H1 (cell line): ENCODE measurements around the gene ST6GALNAC2. TPM values are rescaled to one million over a fixed set of nuclear protein-coding genes. Genes with fewer than 3 reads are reported as not detected.
A peak's percentile ranks its signal among the peaks of the same experiment; 100 is the strongest.

Experiments used
- ASH2L ChIP-seq: fragments of 200-600, 300-600 bp; sonication (generic); IDR thresholded peaks from one replicate; pipeline ENCODE4 v1.7.1; 2017; ENCODE audit warnings: low read length
- CBX5 ChIP-seq: fragments of 300-800, 300-1000 bp; sonication (generic); IDR thresholded peaks from 2 replicates; pipeline ENCODE4 v1.7.1; 2016; ENCODE audit warnings: antibody characterized with exemption, low read length, low read depth
- KDM5A ChIP-seq: fragments of 200-600 bp; IDR thresholded peaks from 2 replicates; pipeline ENCODE4 v1.7.1; 2012; ENCODE audit warnings: mild to moderate bottlenecking, low read length, inconsistent platforms, mixed read lengths
- MAFK ChIP-seq: IDR thresholded peaks from 2 replicates; pipeline ENCODE4 v1.6.1; 2012; ENCODE audit warnings: low read depth, mild to moderate bottlenecking, improper control_type of control experiment, low read length
- polyA plus RNA-seq, 7 experiments: library from polyadenylated mRNA; depleted of rRNA in 3 of 7; stranded (reverse) in 5 of 7; unstranded in 2 of 7; fragments of >200 nt in 5 of 7; fragments of 200-250 nt in 2 of 7; gene quantifications; 1 replicate in 5 of 7; 2 replicates in 1 of 7; 4 replicates in 1 of 7; pipeline versions ENCODE4 v1.2.1 to v1.2.3, GENCODE V29; 2011 to 2013; ENCODE audit warnings: missing spikeins in 2 of 7, mixed read lengths in 2 of 7
- total RNA-seq: library from RNA; stranded (reverse); fragmentation: NEBNext Ultra II Directional; extraction: Animal tissue kit (Norgen Biotek cat#: 25700); gene quantifications from 2 replicates; pipeline ENCODE4 v1.2.1, GENCODE V29; 2021
- TF ChIP-seq, protein P1 (sequence below): fragments of 300-600 bp; sonication (generic); IDR thresholded peaks from 2 replicates; pipeline ENCODE4 v1.7.1; 2012; ENCODE audit warnings: low read length, moderate library complexity, mild to moderate bottlenecking, inconsistent platforms; ENCODE audit not compliant: insufficient replicate concordance

ST6GALNAC2 gene
- total and polyA plus RNA-seq, 2 of the 8 experiments (the other 6 are each of a cell fraction or from before 2014, with no cell fraction given) = 0.09 TPM; not detected in 1

GRCh38 chr17:76540381-76541300 is 45.0 kb downstream of the ST6GALNAC2 start (continued):
- TF ChIP-seq, protein P1, sequence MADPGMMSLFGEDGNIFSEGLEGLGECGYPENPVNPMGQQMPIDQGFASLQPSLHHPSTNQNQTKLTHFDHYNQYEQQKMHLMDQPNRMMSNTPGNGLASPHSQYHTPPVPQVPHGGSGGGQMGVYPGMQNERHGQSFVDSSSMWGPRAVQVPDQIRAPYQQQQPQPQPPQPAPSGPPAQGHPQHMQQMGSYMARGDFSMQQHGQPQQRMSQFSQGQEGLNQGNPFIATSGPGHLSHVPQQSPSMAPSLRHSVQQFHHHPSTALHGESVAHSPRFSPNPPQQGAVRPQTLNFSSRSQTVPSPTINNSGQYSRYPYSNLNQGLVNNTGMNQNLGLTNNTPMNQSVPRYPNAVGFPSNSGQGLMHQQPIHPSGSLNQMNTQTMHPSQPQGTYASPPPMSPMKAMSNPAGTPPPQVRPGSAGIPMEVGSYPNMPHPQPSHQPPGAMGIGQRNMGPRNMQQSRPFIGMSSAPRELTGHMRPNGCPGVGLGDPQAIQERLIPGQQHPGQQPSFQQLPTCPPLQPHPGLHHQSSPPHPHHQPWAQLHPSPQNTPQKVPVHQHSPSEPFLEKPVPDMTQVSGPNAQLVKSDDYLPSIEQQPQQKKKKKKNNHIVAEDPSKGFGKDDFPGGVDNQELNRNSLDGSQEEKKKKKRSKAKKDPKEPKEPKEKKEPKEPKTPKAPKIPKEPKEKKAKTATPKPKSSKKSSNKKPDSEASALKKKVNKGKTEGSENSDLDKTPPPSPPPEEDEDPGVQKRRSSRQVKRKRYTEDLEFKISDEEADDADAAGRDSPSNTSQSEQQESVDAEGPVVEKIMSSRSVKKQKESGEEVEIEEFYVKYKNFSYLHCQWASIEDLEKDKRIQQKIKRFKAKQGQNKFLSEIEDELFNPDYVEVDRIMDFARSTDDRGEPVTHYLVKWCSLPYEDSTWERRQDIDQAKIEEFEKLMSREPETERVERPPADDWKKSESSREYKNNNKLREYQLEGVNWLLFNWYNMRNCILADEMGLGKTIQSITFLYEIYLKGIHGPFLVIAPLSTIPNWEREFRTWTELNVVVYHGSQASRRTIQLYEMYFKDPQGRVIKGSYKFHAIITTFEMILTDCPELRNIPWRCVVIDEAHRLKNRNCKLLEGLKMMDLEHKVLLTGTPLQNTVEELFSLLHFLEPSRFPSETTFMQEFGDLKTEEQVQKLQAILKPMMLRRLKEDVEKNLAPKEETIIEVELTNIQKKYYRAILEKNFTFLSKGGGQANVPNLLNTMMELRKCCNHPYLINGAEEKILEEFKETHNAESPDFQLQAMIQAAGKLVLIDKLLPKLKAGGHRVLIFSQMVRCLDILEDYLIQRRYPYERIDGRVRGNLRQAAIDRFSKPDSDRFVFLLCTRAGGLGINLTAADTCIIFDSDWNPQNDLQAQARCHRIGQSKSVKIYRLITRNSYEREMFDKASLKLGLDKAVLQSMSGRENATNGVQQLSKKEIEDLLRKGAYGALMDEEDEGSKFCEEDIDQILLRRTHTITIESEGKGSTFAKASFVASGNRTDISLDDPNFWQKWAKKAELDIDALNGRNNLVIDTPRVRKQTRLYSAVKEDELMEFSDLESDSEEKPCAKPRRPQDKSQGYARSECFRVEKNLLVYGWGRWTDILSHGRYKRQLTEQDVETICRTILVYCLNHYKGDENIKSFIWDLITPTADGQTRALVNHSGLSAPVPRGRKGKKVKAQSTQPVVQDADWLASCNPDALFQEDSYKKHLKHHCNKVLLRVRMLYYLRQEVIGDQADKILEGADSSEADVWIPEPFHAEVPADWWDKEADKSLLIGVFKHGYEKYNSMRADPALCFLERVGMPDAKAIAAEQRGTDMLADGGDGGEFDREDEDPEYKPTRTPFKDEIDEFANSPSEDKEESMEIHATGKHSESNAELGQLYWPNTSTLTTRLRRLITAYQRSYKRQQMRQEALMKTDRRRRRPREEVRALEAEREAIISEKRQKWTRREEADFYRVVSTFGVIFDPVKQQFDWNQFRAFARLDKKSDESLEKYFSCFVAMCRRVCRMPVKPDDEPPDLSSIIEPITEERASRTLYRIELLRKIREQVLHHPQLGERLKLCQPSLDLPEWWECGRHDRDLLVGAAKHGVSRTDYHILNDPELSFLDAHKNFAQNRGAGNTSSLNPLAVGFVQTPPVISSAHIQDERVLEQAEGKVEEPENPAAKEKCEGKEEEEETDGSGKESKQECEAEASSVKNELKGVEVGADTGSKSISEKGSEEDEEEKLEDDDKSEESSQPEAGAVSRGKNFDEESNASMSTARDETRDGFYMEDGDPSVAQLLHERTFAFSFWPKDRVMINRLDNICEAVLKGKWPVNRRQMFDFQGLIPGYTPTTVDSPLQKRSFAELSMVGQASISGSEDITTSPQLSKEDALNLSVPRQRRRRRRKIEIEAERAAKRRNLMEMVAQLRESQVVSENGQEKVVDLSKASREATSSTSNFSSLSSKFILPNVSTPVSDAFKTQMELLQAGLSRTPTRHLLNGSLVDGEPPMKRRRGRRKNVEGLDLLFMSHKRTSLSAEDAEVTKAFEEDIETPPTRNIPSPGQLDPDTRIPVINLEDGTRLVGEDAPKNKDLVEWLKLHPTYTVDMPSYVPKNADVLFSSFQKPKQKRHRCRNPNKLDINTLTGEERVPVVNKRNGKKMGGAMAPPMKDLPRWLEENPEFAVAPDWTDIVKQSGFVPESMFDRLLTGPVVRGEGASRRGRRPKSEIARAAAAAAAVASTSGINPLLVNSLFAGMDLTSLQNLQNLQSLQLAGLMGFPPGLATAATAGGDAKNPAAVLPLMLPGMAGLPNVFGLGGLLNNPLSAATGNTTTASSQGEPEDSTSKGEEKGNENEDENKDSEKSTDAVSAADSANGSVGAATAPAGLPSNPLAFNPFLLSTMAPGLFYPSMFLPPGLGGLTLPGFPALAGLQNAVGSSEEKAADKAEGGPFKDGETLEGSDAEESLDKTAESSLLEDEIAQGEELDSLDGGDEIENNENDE = no peak
- TF ChIP-seq CBX5 (no peak), ASH2L (peak; percentile 35), KDM5A (no peak), MAFK (no peak)
- TF ChIP-seq, all 59 proteins: peak for 16
